GM12892 (cell line): ENCODE data around the gene HSPBP1.

Source experiments
- POLR2A ChIP-seq: IDR thresholded peaks from 2 replicates; pipeline ENCODE4 v1.6.1; 2011; ENCODE audit warnings: low read depth, low read length, control low read depth
- POLR2AphosphoS5 ChIP-seq: IDR thresholded peaks from 2 replicates; pipeline ENCODE4 v1.6.1; 2011; ENCODE audit warnings: low read depth, low read length, control low read depth
- TAF1 ChIP-seq: IDR thresholded peaks from 2 replicates; pipeline ENCODE4 v1.6.1; 2011; ENCODE audit warnings: low read depth, mild to moderate bottlenecking, control low read depth, low read length, borderline replicate concordance

DNA sequence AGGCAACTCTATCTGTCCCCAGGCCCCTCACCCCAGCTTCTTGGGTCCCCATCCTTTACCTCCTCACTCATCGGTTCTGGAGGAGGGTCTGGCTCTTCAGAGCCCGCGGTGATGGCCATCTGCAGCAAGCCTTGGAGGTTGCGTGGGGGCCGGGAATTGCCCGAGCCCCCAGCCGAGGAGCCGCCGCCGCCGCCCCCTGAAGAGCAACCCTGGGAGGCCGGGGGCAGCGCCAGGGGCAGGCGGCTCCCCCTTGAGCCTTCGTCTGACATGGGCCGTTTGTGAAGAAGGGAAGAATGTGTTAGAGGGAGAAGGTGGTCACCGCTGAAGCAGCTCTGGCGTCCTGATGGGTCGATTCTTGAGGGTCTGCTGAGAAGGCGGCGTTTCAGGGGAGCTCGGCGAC is 570 bp downstream of the HSPBP1 start:
- TF ChIP-seq TAF1 (no peak), POLR2AphosphoS5 (no peak), POLR2A (no peak)
